ENCODE results near the gene GHR.

The GHR gene

GRCh38 chr5:42612750-42613366, 189.6 kb downstream of the GHR start:
- no peak for DNase-seq

- no peak for DNase-seq
Observed at GRCh38 chr5:42614509-42614908, 191.3 kb downstream of the GHR start.

GRCh38 chr5:42620579-42621216, 197.5 kb downstream of the GHR start:
- no peak for DNase-seq

- DNase-seq: no peak
Observed at GRCh38 chr5:42621242-42621641, 198.0 kb downstream of the GHR start.

- no peak for DNase-seq
Observed at GRCh38 chr5:42621662-42622061, 198.4 kb downstream of the GHR start.

- no peak for DNase-seq
Observed at GRCh38 chr5:42624912-42625311, 201.7 kb downstream of the GHR start.

GRCh38 chr5:42626462-42626861, 203.2 kb downstream of the GHR start:
- DNase-seq: no peak

- DNase-seq: no peak
Observed at GRCh38 chr5:42628821-42629220, 205.6 kb downstream of the GHR start.

GRCh38 chr5:42629284-42629683, 206.0 kb downstream of the GHR start:
- no peak for DNase-seq

GRCh38 chr5:42631241-42631640, 208.0 kb downstream of the GHR start:
- DNase-seq: no peak

- DNase-seq: no peak
Observed at GRCh38 chr5:42632354-42632900, 209.2 kb downstream of the GHR start.

GRCh38 chr5:42634575-42634974, 211.3 kb downstream of the GHR start:
- no peak for DNase-seq

GRCh38 chr5:42636425-42636824, 213.2 kb downstream of the GHR start:
- no peak for DNase-seq

GRCh38 chr5:42636946-42637345, 213.7 kb downstream of the GHR start:
- DNase-seq: no peak

- no peak for DNase-seq
Observed at GRCh38 chr5:42638972-42639371, 215.7 kb downstream of the GHR start.

GRCh38 chr5:42640835-42641234, 217.6 kb downstream of the GHR start:
- DNase-seq: no peak

- DNase-seq: no peak
Observed at GRCh38 chr5:42641336-42642005, 218.2 kb downstream of the GHR start.

- no peak for DNase-seq
Observed at GRCh38 chr5:42642006-42642405, 218.8 kb downstream of the GHR start.

- no peak for DNase-seq
Observed at GRCh38 chr5:42643360-42643759, 220.1 kb downstream of the GHR start.

GRCh38 chr5:42645138-42645537, 221.9 kb downstream of the GHR start:
- no peak for DNase-seq

GRCh38 chr5:42648036-42648435, 224.8 kb downstream of the GHR start:
- no peak for DNase-seq

GRCh38 chr5:42648915-42649314, 225.7 kb downstream of the GHR start:
- DNase-seq: no peak

GRCh38 chr5:42650084-42650483, 226.8 kb downstream of the GHR start:
- DNase-seq: no peak

- no peak for DNase-seq
Observed at GRCh38 chr5:42653705-42654104, 230.5 kb downstream of the GHR start.

All from activated T-cell treated with anti-CD3 and anti-CD28 coated beads for 4 hours (primary cell).